Brain microvascular endothelial cell (primary cell): ENCODE data around the gene KRTAP12-3.
"Not testable (repeated sequence)": the region's sequence is repeated elsewhere in the genome, so short reads cannot be mapped to it uniquely, and the experiment has no call there.

Experiments
- DNase-seq: peaks from one replicate; pipeline ENCODE4 v3.0.0-alpha.2; 2020
- H3K27ac ChIP-seq: fragments of 250-450 bp; sonication (Bioruptor Pico); 2 replicates; pipeline ENCODE4 v1.5.1; 2020; ENCODE audit warnings: mild to moderate bottlenecking, moderate library complexity
- H3K27me3 ChIP-seq: fragments of 250-450 bp; sonication (Bioruptor Pico); replicated peaks from 2 replicates; pipeline ENCODE4 v1.5.1; 2020; ENCODE audit warnings: mild to moderate bottlenecking
- H3K36me3 ChIP-seq: fragments of 250-450 bp; sonication (Bioruptor Pico); replicated peaks from 2 replicates; pipeline ENCODE4 v1.5.1; 2020; ENCODE audit warnings: mild to moderate bottlenecking
- H3K4me3 ChIP-seq: 2 replicates; pipeline ENCODE4 v1.5.1; 2011; ENCODE audit warnings: low read depth, mild to moderate bottlenecking, control low read depth, low read length, moderate library complexity
- CTCF ChIP-seq: IDR thresholded peaks from 2 replicates; pipeline ENCODE4 v1.5.1; 2011; ENCODE audit warnings: low read depth, mild to moderate bottlenecking, moderate library complexity, low read length, control low read depth, inconsistent platforms; ENCODE audit errors: missing control alignments
- in situ Hi-C: cut with HindIII; loops from 2 replicates; pipeline ENCODE4 v1.10.0; 2017; ENCODE audit warnings: low sequenced_read_pairs, low pct_ligation_motif_present

The KRTAP12-3 gene

GRCh38 chr21:44623575-44623974, 34.2 kb upstream of the KRTAP12-3 start:
- H3K36me3 ChIP-seq = no peaks in the 10 kb centered on the region
- no peaks in the 10 kb centered on the region for H3K27me3 ChIP-seq
- in situ Hi-C loops = no loop called here
- no peak overlapping the region for H3K4me3 ChIP-seq
- DNase-seq = no peak
- TF ChIP-seq CTCF = no peak
- no peak overlapping the region for H3K27ac ChIP-seq

GRCh38 chr21:44625756-44626155, 32.0 kb upstream of the KRTAP12-3 start:
- TF ChIP-seq CTCF = no peak
- Histone ChIP-seq H3K27me3 (no peaks in the 10 kb centered on the region), H3K36me3 (no peaks in the 10 kb centered on the region), H3K27ac (no peak overlapping the region), H3K4me3 (no peak overlapping the region)
- no peak for DNase-seq
- in situ Hi-C loops = no loop called here

GRCh38 chr21:44626262-44626661, 31.5 kb upstream of the KRTAP12-3 start:
- no peak for DNase-seq
- H3K27me3 ChIP-seq = no peaks in the 10 kb centered on the region

GRCh38 chr21:44626673-44627143, 31.0 kb upstream of the KRTAP12-3 start, which contains the start of gene KRTAP10-9:
TSS of gene KRTAP10-9 (plus strand) at chr21:44627093. CDS start at chr21:44627172, 79 bp downstream.
- TF ChIP-seq CTCF = no peak

More at GRCh38 chr21:44626262-44626661, 31.5 kb upstream of the KRTAP12-3 start:
- H3K27ac ChIP-seq = no peak overlapping the region
- no peak overlapping the region for H3K4me3 ChIP-seq
- in situ Hi-C loops = no loop called here
- no peak for TF ChIP-seq CTCF
- H3K36me3 ChIP-seq = no peaks in the 10 kb centered on the region

GRCh38 chr21:44627181-44627822, 30.4 kb upstream of the KRTAP12-3 start:
- in situ Hi-C loops = not testable (repeated sequence)

More at GRCh38 chr21:44626673-44627143, 31.0 kb upstream of the KRTAP12-3 start, which contains the start of gene KRTAP10-9:
- no peak for DNase-seq
- Histone ChIP-seq H3K4me3 (no peak within 1 kb of the TSS), H3K27ac (no peak within 1 kb of the TSS), H3K36me3 (no peaks in the 10 kb centered on the region), H3K27me3 (no peaks in the 10 kb centered on the region)
- in situ Hi-C loops = no loop called here

GRCh38 chr21:44627831-44628233, 29.9 kb upstream of the KRTAP12-3 start:
- DNase-seq, H3K4me3 ChIP-seq, H3K36me3 ChIP-seq, H3K27me3 ChIP-seq, H3K27ac ChIP-seq, in situ Hi-C loops: not testable (repeated sequence)

More at GRCh38 chr21:44627181-44627822, 30.4 kb upstream of the KRTAP12-3 start:
- not testable (repeated sequence) for H3K27me3 ChIP-seq, DNase-seq, H3K4me3 ChIP-seq, H3K36me3 ChIP-seq, H3K27ac ChIP-seq
